HepG2 (cell line): ENCODE measurements around the gene SLC2A11. TPM values are rescaled to one million over a fixed set of nuclear protein-coding genes. Genes with fewer than 3 reads are reported as not detected.

Experiments used
- GFI1 ChIP-seq: sonication (generic); formaldehyde crosslinking; IDR thresholded peaks from 2 replicates; pipeline ENCODE4 v1.5.0; 2020; ENCODE audit warnings: missing genetic modification reagents, mild to moderate bottlenecking, borderline replicate concordance
- HIVEP1 ChIP-seq: sonication (generic); formaldehyde crosslinking; IDR thresholded peaks from 2 replicates; pipeline ENCODE4 v1.4.0; 2020; ENCODE audit warnings: mild to moderate bottlenecking, missing genetic modification reagents
- POLR2AphosphoS2 ChIP-seq: IDR thresholded peaks from 2 replicates; pipeline ENCODE4 v1.6.1; 2011; ENCODE audit warnings: low read depth, low read length, improper control_type of control experiment
- ZFP82 ChIP-seq: sonication (generic); formaldehyde crosslinking; IDR thresholded peaks from 2 replicates; pipeline ENCODE4 v1.5.1; 2020; ENCODE audit warnings: mild to moderate bottlenecking, missing genetic modification reagents, borderline replicate concordance
- ZNF17 ChIP-seq: sonication (generic); formaldehyde crosslinking; IDR thresholded peaks from 2 replicates; pipeline ENCODE4 v1.5.0; 2020; ENCODE audit warnings: mild to moderate bottlenecking, missing genetic modification reagents
- ZNF232 ChIP-seq: sonication (generic); formaldehyde crosslinking; IDR thresholded peaks from 2 replicates; pipeline ENCODE4 v1.4.0; 2020; ENCODE audit warnings: missing genetic modification reagents, borderline replicate concordance
- ZNF672 ChIP-seq: sonication (generic); formaldehyde crosslinking; IDR thresholded peaks from 2 replicates; pipeline ENCODE4 v1.8.1; 2022; ENCODE audit warnings: missing genetic modification reagents
- ZNF709 ChIP-seq: sonication (generic); formaldehyde crosslinking; IDR thresholded peaks from 2 replicates; pipeline ENCODE4 v1.5.0; 2020; ENCODE audit warnings: mild to moderate bottlenecking, missing genetic modification reagents
- ZNF749 ChIP-seq: sonication (generic); formaldehyde crosslinking; IDR thresholded peaks from 2 replicates; pipeline ENCODE4 v1.8.0; 2022; ENCODE audit warnings: mild to moderate bottlenecking, missing genetic modification reagents, moderate library complexity, borderline replicate concordance
- polyA plus RNA-seq, 8 experiments: library from polyadenylated mRNA; depleted of rRNA in 3 of 8; stranded (reverse) in 7 of 8; unstranded in 1 of 8; fragments of >200 nt; fragmentation: Illumina TruSeq in 4 of 8; extraction: Trizol in 4 of 8; gene quantifications; 2 replicates each; pipeline versions ENCODE4 v1.2.1 to v1.2.3, GENCODE V29; 2011 to 2016; ENCODE audit warnings: low read depth in 4 of 8, missing spikeins in 1 of 8, mixed read lengths in 1 of 8; ENCODE audit not compliant: insufficient read depth in 1 of 8
- total RNA-seq, 5 experiments: library from RNA; depleted of rRNA; stranded (reverse); fragments of >200 nt; fragmentation: Illumina TruSeq; extraction: Trizol; gene quantifications; 2 replicates each; pipeline ENCODE4 v1.2.3, GENCODE V29; 2016; ENCODE audit warnings: low read depth in 1 of 5
- TF ChIP-seq, protein P1 (sequence below): sonication (generic); formaldehyde crosslinking; IDR thresholded peaks from 2 replicates; pipeline ENCODE4 v1.4.0; 2020; ENCODE audit warnings: missing genetic modification reagents, borderline replicate concordance
- TF ChIP-seq, protein P2 (sequence below): sonication (generic); formaldehyde crosslinking; conservative IDR thresholded peaks from 2 replicates; pipeline ENCODE4 v1.4.0; 2020; ENCODE audit warnings: missing genetic modification reagents
- TF ChIP-seq, protein P3 (sequence below), 2 experiments: sonication (generic) in 1 of 2; formaldehyde crosslinking in 1 of 2; IDR thresholded peaks; 2 replicates each; pipeline versions ENCODE4 v1.6.1 to v1.9.0; 2014 to 2022; ENCODE audit warnings: antibody characterized with exemption in 1 of 2, borderline replicate concordance in 1 of 2, inconsistent platforms in 1 of 2, low read depth in 1 of 2, missing genetic modification reagents in 1 of 2

Gene SLC2A11
- total and polyA plus RNA-seq, 2 of the 13 experiments (the other 11 are each of a cell fraction or from before 2014, with no cell fraction given) = 15.2 to 15.4 TPM

DNA sequence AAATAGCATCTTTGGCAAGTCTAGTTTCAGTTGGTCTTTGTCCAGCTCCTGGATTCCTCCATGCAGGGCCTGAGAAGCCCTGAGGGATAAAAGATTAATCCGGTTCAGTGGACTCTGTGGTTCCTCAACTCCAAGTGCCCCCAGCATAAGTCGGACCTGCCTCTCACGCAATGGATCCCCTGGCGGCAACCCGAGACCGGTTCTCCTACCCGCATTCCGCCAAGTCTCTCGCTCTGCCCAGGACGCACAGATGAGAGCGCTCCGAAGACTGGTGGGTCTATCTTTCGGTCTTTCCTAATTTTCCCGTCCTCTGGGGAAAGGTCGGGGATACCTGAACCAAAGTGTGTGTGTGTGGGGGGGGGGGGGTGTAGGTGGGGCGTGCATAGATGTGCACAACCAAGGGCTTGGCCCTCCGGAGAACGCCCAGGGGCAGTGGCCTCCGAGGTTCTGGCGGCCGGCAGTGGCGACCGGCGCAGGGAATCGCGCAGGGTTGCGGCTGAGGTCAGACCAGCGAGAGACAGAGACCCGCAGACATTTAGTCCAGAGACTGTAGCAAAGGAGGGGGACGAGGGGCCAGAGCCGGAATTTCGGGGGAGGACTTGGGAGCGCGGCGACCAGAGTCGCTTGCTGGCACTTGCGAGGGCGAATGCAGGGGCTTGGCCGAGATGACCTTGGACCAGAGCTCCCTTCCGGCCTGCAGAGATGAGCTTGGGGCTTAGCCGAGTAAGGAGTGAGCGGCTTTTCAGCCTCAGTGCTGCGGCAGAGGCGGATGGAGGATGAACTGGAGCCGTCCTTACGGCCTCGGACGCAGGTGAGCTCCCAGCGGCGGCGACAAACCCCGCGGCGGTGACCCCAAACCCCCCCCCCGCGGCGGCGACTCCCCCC lies 712 bp upstream of the SLC2A11 start (continued):
- peak; percentile 99 for TF ChIP-seq ZNF672
- no peak for TF ChIP-seq POLR2AphosphoS2
- no peak for TF ChIP-seq ZFP82 (CRISPR knock-in tag)
- TF ChIP-seq HIVEP1 (CRISPR knock-in tag) = no peak; the same call in 1 of the 2 replicates
- TF ChIP-seq, protein P1, sequence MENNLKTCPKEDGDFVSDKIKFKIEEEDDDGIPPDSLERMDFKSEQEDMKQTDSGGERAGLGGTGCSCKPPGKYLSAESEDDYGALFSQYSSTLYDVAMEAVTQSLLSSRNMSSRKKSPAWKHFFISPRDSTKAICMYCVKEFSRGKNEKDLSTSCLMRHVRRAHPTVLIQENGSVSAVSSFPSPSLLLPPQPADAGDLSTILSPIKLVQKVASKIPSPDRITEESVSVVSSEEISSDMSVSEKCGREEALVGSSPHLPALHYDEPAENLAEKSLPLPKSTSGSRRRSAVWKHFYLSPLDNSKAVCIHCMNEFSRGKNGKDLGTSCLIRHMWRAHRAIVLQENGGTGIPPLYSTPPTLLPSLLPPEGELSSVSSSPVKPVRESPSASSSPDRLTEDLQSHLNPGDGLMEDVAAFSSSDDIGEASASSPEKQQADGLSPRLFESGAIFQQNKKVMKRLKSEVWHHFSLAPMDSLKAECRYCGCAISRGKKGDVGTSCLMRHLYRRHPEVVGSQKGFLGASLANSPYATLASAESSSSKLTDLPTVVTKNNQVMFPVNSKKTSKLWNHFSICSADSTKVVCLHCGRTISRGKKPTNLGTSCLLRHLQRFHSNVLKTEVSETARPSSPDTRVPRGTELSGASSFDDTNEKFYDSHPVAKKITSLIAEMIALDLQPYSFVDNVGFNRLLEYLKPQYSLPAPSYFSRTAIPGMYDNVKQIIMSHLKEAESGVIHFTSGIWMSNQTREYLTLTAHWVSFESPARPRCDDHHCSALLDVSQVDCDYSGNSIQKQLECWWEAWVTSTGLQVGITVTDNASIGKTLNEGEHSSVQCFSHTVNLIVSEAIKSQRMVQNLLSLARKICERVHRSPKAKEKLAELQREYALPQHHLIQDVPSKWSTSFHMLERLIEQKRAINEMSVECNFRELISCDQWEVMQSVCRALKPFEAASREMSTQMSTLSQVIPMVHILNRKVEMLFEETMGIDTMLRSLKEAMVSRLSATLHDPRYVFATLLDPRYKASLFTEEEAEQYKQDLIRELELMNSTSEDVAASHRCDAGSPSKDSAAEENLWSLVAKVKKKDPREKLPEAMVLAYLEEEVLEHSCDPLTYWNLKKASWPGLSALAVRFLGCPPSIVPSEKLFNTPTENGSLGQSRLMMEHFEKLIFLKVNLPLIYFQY (CRISPR knock-in tag) = no peak
- TF ChIP-seq, protein P2, sequence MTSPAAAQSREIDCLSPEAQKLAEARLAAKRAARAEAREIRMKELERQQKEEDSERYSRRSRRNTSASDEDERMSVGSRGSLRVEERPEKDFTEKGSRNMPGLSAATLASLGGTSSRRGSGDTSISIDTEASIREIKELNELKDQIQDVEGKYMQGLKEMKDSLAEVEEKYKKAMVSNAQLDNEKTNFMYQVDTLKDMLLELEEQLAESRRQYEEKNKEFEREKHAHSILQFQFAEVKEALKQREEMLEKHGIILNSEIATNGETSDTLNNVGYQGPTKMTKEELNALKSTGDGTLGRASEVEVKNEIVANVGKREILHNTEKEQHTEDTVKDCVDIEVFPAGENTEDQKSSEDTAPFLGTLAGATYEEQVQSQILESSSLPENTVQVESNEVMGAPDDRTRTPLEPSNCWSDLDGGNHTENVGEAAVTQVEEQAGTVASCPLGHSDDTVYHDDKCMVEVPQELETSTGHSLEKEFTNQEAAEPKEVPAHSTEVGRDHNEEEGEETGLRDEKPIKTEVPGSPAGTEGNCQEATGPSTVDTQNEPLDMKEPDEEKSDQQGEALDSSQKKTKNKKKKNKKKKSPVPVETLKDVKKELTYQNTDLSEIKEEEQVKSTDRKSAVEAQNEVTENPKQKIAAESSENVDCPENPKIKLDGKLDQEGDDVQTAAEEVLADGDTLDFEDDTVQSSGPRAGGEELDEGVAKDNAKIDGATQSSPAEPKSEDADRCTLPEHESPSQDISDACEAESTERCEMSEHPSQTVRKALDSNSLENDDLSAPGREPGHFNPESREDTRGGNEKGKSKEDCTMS (CRISPR knock-in tag) = no peak
- no peak for TF ChIP-seq ZNF232 (CRISPR knock-in tag)
- no peak for TF ChIP-seq ZNF709 (CRISPR knock-in tag)
- TF ChIP-seq, protein P3, sequence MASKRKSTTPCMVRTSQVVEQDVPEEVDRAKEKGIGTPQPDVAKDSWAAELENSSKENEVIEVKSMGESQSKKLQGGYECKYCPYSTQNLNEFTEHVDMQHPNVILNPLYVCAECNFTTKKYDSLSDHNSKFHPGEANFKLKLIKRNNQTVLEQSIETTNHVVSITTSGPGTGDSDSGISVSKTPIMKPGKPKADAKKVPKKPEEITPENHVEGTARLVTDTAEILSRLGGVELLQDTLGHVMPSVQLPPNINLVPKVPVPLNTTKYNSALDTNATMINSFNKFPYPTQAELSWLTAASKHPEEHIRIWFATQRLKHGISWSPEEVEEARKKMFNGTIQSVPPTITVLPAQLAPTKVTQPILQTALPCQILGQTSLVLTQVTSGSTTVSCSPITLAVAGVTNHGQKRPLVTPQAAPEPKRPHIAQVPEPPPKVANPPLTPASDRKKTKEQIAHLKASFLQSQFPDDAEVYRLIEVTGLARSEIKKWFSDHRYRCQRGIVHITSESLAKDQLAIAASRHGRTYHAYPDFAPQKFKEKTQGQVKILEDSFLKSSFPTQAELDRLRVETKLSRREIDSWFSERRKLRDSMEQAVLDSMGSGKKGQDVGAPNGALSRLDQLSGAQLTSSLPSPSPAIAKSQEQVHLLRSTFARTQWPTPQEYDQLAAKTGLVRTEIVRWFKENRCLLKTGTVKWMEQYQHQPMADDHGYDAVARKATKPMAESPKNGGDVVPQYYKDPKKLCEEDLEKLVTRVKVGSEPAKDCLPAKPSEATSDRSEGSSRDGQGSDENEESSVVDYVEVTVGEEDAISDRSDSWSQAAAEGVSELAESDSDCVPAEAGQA (IDR thresholded peaks at IDR 0.05; ENCODE audit: low read depth) = no peak
- TF ChIP-seq, protein P3 (CRISPR knock-in tag; IDR thresholded peaks at IDR 0.05; ENCODE audit: borderline replicate concordance) = no peak
- no peak for TF ChIP-seq ZNF749 (CRISPR knock-in tag)
- no peak for TF ChIP-seq GFI1 (CRISPR knock-in tag)
- TF ChIP-seq ZNF17 (CRISPR knock-in tag) = no peak
